Left hindlimb (tissue), 1 donor: ENCODE data around the gene MAML2.

ENCODE experiments used
- DNase-seq: peaks from one replicate; pipeline ENCODE4 v3.0.0-alpha.2; 2018

The MAML2 gene

GRCh38 chr11:96338910-96339705, 3.9 kb downstream of the MAML2 start:
- DNase-seq, result peak; percentile 64

- DNase-seq, result no peak
Measured at GRCh38 chr11:96337541-96338431, 5.2 kb downstream of the MAML2 start.

DNA sequence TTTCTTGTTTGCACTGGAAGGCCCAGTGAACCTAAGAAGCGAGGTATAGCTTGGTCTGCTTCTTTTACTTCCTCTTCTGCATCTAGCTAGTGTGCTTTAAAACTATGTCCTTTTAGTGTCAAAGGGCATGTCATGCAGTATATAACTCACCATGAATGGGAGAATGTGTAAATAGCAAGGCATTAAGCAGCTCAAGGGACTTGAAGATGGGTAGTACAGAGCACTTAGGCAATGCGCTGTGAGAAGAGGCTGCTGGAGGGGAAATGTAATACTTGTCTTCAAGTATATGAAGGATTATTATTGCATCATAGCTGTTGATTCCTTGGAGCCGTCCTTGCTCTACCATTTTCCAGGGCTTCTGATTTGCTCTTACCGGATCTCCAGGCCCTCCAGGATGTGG, 7.6 kb downstream of the MAML2 start:
- no peak for DNase-seq

DNA sequence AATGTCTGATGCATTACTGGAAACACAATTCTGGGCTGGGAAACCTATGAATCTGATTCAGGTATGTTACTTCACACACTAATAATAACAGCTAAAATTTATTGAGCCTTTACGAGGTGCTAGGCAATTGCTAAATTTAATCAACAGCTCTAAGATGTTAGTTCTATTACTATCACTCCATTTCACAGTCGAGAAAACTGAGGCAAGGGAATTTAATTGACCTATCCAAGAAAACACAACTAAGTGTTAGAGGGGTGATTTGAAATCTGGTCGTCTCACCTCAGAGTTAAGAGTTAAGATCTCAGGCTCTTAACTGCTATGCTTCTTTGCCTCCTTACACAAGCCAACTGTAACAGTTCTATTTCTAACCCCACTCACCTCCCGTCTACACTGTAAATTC, 8.8 kb downstream of the MAML2 start:
- no peak for DNase-seq

DNA sequence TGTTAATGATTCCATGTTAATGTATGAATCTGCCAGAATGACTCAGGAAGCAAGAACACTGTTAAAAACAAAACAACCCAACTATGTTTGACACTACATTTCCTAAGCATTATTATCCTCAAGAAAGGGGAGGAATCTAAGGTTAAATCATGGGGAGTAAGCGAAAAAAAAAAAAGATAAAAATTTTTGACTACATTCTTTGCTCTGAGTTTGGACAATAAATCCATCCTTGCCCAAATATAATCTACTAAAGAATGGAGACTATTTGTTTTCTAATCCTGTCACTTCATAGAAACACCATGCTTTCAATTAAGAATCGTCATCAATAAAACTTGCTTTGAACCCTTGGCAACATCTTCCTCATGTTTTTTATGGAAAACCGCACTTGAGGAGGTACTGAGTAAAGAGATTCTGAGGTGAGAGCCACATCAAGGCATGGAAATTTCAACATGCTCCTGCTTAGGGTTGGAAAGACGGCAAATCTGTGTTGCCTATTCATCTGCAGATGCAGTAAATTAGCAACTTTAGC, 9.7 kb downstream of the MAML2 start:
- no peak for DNase-seq

GRCh38 chr11:96332126-96332771, 10.7 kb downstream of the MAML2 start:
- DNase-seq, result no peak

DNA sequence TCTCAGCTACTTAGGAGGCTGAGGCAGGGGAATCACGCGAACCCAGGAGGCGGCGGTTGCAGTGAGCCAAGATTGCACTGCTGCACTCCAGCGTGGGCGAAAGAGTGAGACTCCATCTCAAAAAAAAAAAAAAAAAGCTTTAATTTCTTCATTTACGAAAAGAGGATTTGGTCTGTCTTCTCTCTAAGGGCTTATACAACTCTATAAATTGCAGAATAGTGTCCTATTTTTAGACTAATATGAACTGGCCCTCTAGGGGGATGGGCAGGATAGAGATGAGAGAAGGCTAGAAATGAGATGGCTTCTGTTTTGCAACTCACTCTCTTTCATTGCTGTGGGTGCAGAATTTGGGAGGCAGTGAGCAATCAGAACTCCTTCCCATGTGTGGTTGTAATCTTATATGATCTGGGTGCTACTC, 11.3 kb downstream of the MAML2 start:
- no peak for DNase-seq

DNA sequence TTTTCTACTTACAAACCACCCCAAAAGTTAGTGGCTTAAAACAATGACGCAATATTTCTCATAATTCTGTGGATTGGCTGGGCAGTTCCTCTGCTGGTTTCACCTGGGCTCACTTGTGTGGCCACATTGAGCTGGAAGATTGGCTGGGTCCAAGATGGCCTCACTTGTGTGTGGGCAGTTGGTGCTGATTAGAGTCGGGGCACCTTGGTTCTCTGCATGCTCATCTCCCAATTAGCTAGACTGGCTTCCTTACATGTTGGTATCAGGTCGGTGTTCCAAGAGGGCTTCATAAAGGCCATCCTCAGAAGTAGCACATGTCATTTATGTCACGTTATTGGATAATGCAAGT, 12.5 kb downstream of the MAML2 start:
- DNase-seq, result no peak

DNA sequence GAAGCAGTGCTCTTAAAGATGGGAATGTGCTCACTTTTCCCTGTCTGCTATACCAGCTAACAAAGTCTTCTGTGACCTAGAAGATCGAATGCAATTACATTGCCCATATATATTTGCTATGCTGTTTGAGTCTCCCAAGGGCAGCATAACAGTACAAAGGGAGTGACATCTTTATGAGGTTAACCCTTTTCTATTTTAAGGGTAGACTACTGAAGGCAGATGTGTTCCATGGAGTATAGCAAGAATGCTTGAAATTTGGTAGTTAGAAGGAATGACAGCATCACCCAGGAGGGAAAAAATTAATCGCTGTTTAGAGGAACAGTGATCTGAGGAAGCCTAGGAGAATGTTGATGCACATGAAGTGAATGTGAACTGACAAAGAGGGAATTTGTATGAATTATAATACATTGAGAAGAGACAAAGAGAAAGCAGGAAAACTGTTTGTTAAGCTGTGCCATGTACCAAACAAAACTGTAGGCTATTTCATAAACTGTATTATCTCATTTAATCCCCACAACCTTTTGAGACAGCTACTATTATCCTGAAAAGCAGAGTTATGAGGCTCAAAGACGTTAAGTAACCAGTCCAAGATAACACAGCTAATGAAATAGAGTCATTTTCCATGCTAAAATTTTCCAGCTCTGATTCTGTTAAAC, 13.0 kb downstream of the MAML2 start:
- no peak for DNase-seq

DNA sequence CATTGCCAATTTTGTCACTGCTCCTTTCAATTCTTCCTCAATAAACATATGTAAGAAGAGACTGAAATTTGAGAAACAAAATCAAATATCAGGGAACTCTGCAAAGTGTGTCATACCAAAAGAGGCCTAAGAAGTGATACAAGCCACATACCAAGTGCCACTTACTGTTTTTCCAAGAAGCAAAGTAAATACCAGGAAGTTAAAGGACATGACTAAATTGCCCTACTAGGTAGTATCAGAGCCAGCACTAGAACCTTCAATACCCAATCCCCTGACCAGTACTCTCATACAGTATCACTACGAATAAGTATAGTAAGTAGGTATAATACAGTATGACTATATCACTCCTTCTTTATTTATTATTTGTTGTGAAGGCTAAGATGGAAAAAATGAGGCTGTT, 13.6 kb downstream of the MAML2 start:
- DNase-seq, result no peak

DNA sequence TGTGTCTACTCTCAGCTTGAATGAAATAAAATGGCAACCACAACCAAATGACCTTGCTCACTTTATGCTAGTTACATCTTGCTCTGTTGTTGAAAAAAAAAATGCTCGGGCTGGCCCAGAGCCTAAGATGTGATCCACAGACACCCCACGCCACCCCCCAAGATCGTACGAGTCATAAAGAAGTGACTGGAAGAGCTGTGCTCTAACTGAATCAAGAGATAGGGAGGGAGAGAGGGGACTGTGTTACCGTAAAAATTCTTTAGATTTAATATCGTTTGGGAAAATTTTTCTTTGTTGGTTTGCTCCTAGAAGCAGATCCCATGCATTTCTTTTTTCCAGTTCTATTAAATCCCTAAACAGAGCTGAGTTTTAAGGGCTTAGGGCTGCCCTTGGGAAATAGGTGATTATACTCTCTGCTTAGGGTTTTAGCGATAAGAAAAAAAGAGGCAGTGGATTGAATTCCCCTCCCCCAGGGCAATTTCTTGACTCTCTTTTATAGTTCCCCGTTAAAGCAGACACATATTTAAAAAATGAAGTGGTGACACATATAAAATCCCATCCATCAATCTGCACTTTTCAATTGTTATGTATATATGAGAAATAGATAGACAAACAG, 14.5 kb downstream of the MAML2 start:
- DNase-seq, result no peak

GRCh38 chr11:96326959-96327358, 16.0 kb downstream of the MAML2 start:
- no peak for DNase-seq

- no peak for DNase-seq
Measured at GRCh38 chr11:96324912-96325311, 18.1 kb downstream of the MAML2 start.

GRCh38 chr11:96323642-96323985, 19.4 kb downstream of the MAML2 start:
- DNase-seq, result no peak

- no peak for DNase-seq
Measured at GRCh38 chr11:96322775-96323641, 20.0 kb downstream of the MAML2 start.

DNA sequence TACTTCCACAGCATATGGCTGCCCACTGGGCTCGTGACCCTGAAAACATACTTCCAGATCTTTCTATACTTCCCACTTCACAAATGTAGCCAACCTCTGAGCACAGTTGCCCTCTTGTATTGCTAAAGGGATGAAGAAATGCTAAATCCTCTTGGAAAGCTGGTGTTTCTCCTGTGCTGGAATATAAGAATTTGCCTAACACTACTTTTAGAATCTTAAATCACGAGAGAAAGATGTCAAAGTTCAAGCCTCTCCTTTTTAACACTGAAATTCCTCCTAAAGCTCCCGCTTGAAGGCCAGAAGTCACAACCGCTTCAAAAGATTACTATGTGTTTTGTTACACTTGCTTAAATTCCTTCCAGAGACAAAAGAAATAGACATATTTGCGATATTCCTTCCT, 21.9 kb downstream of the MAML2 start:
- no peak for DNase-seq

DNA sequence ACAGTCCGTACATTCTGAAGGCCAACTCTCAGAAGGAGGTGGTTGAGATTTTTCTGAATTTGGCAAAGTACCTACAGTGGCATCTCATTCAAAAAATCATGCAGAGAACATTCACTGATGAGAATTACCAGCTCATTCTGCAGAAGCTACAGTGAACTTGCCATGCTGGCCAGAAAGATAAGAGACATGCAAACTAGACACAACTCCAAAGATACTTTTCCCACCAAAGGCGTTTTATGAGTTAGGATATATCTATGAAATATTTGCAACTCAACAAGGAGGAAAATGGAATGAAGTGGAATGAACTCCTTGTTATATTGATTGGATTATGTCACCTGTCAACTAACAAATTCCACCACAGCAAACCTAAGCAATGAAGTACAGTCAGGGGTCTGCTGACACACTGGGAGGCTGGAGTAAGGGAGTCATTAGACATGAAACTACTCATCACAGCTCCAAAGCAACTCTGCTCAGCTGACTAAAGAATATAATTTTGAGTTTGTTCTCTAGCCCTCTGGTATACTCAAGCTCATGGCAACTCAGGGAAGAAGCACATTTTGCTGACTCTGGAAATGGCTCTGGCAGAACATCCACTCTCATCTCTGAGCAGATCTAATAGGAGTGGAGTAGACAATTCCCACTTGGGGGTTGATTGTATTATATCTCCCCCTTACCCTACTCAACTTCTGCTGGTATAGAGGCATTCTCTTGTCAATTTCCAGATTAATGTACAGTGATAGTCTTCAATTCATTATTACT, 22.9 kb downstream of the MAML2 start:
- DNase-seq, result no peak

- no peak for DNase-seq
Measured at GRCh38 chr11:96318850-96319249, 24.1 kb downstream of the MAML2 start.

DNA sequence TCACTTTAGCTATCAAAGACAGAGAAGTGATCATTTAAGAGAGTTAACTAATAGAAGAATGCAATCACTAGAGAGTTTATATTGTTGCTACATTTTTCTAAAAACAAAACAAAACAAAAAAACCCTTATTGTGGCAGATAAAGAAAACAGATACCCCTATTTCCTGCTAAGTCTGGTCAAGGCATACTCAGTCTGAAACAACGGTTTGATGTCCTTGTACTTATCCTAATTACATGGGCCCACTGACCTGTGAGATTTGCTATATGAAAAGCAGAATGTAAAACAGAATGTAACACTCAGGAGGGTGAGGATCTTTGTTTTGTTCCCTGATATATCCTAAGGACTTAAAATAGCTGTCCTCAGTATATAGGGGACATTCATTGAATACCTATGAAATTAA, 24.6 kb downstream of the MAML2 start:
- DNase-seq, result no peak

- DNase-seq, result no peak
Measured at GRCh38 chr11:96317985-96318384, 25.0 kb downstream of the MAML2 start.

- DNase-seq, result no peak
Measured at GRCh38 chr11:96317571-96317970, 25.4 kb downstream of the MAML2 start.
